Fibroblast of lung (primary cell): ENCODE measurements around the gene EFR3B. TPM values are rescaled to one million over a fixed set of nuclear protein-coding genes. Genes with fewer than 3 reads are reported as not detected.

ENCODE experiments used
- DNase-seq, 2 donors: peaks; one replicate each; pipeline versions ENCODE4 v3.0.0 to v3.0.0-alpha.2; 2010; ENCODE audit warnings: low read depth in 2 of 2
- H2AFZ ChIP-seq: 2 replicates; pipeline ENCODE4 v1.5.1; 2012; ENCODE audit warnings: low read length, control low read depth, inconsistent platforms
- H3K27ac ChIP-seq: 2 replicates; pipeline ENCODE4 v1.5.1; 2011; ENCODE audit warnings: low read length, control low read depth; ENCODE audit not compliant: insufficient read depth
- H3K27me3 ChIP-seq: 2 replicates; pipeline ENCODE4 v1.5.1; 2011; ENCODE audit warnings: mild to moderate bottlenecking, low read length; ENCODE audit not compliant: control insufficient read depth, insufficient read depth
- H3K36me3 ChIP-seq: 2 replicates; pipeline ENCODE4 v1.5.1; 2011; ENCODE audit warnings: low read length; ENCODE audit not compliant: control insufficient read depth, insufficient read depth
- H3K4me1 ChIP-seq: 2 replicates; pipeline ENCODE4 v1.5.1; 2011; ENCODE audit warnings: low read length; ENCODE audit not compliant: control insufficient read depth, insufficient read depth; ENCODE audit errors: extremely low read depth
- H3K4me2 ChIP-seq: 2 replicates; pipeline ENCODE4 v1.5.1; 2011; ENCODE audit warnings: low read length, control low read depth; ENCODE audit not compliant: insufficient read depth; ENCODE audit errors: extremely low read depth
- H3K4me3 ChIP-seq, 4 experiments: fragments of 200-600 bp in 1 of 4; sonication (generic) in 1 of 4; replicated peaks in 1 of 4; 2 replicates each; pipeline ENCODE4 v1.5.1; 2011 to 2016; ENCODE audit warnings: low read length in 4 of 4, low read depth in 3 of 4, mild to moderate bottlenecking in 3 of 4, control low read depth in 2 of 4, inconsistent platforms in 1 of 4, mixed read lengths in 1 of 4; ENCODE audit not compliant: insufficient read depth in 1 of 4; ENCODE audit errors: control extremely low read depth in 1 of 4
- H3K79me2 ChIP-seq: 2 replicates; pipeline ENCODE4 v1.5.1; 2012; ENCODE audit warnings: mild to moderate bottlenecking, low read length, inconsistent platforms; ENCODE audit not compliant: control insufficient read depth, insufficient read depth
- H3K9ac ChIP-seq: 2 replicates; pipeline ENCODE4 v1.5.1; 2011; ENCODE audit warnings: mild to moderate bottlenecking, low read length, control low read depth; ENCODE audit not compliant: insufficient read depth
- H3K9me3 ChIP-seq: 2 replicates; pipeline ENCODE4 v1.5.1; 2012; ENCODE audit warnings: low read depth, low read length; ENCODE audit not compliant: control insufficient read depth, insufficient read depth
- H4K20me1 ChIP-seq: 2 replicates; pipeline ENCODE4 v1.5.1; 2011; ENCODE audit warnings: low read length; ENCODE audit not compliant: control insufficient read depth, insufficient read depth; ENCODE audit errors: extremely low read depth
- CTCF ChIP-seq, 2 donors: IDR thresholded peaks in 1 of 2; conservative IDR thresholded peaks in 1 of 2; 1 replicate in 1 of 2; 2 replicates in 1 of 2; pipeline ENCODE4 v1.5.1; 2011 to 2012; ENCODE audit warnings: low read length in 2 of 2, control low read depth in 1 of 2, inconsistent platforms in 1 of 2, low read depth in 1 of 2, mild to moderate bottlenecking in 1 of 2
- EZH2 ChIP-seq: IDR thresholded peaks from 2 replicates; pipeline ENCODE4 v1.5.1; 2012; ENCODE audit warnings: low read length, control low read depth, mild to moderate bottlenecking; ENCODE audit errors: missing control alignments
- polyA plus RNA-seq, 2 donors: library from polyadenylated mRNA; depleted of rRNA in 1 of 2; stranded (reverse) in 1 of 2; unstranded in 1 of 2; fragments of >200 nt; gene quantifications; 2 replicates each; pipeline ENCODE4 v1.2.1, GENCODE V29; 2011 to 2012; ENCODE audit warnings: missing spikeins in 1 of 2
- total RNA-seq: library from RNA; depleted of rRNA; stranded (reverse); fragments of >200 nt; gene quantifications from 2 replicates; pipeline ENCODE4 v1.2.1, GENCODE V29; 2014

EFR3B gene
- total and polyA plus RNA-seq, 2 donors (not counting 1 experiment from before 2014, with no cell fraction given), result 0.03 to 0.50 TPM

GRCh38 chr2:25030702-25031101 lies 11.2 kb upstream of the EFR3B start:
- Histone ChIP-seq H3K27me3 (no peaks in the 10 kb centered on the region), H3K27ac (no peak overlapping the region), H3K9ac (no peak overlapping the region), H3K4me2 (no peak overlapping the region), H3K36me3 (no peaks in the 10 kb centered on the region), H2AFZ (no peak overlapping the region), H3K79me2 (no peaks in the 10 kb centered on the region), H3K4me1 (no peaks in the 10 kb centered on the region), H4K20me1 (no peaks in the 10 kb centered on the region), H3K9me3 (no peaks in the 10 kb centered on the region), H3K4me3 (no peak overlapping the region)
- no peak for TF ChIP-seq CTCF (conservative IDR thresholded peaks at IDR 0.05 in 1 of 2, IDR thresholded peaks at IDR 0.05 in 1 of 2; ENCODE audit: low read depth in 1 of 2, low read length in 2 of 2)
- TF ChIP-seq EZH2, result no peak
- DNase-seq, result no peak

- Histone ChIP-seq H3K27ac (no peak overlapping the region), H3K79me2 (no peaks in the 10 kb centered on the region), H3K4me2 (no peak overlapping the region), H3K36me3 (no peaks in the 10 kb centered on the region), H3K9me3 (no peaks in the 10 kb centered on the region), H3K27me3 (no peaks in the 10 kb centered on the region), H3K4me1 (no peaks in the 10 kb centered on the region), H3K4me3 (no peak overlapping the region), H3K9ac (no peak overlapping the region), H4K20me1 (no peaks in the 10 kb centered on the region), H2AFZ (no peak overlapping the region)
- no peak for DNase-seq
- no peak for TF ChIP-seq EZH2
Measured at GRCh38 chr2:25032094-25032493, 9.8 kb upstream of the EFR3B start.

GRCh38 chr2:25032901-25033300 lies 9.0 kb upstream of the EFR3B start:
- Histone ChIP-seq H3K36me3 (no peaks in the 10 kb centered on the region), H3K4me2 (no peak overlapping the region), H3K4me1 (no peaks in the 10 kb centered on the region), H3K79me2 (no peaks in the 10 kb centered on the region), H3K27me3 (no peaks in the 10 kb centered on the region), H3K9me3 (no peaks in the 10 kb centered on the region), H2AFZ (no peak overlapping the region), H3K4me3 (no peak overlapping the region), H3K9ac (no peak overlapping the region), H4K20me1 (no peaks in the 10 kb centered on the region), H3K27ac (no peak overlapping the region)
- TF ChIP-seq EZH2 (no peak), CTCF (conservative IDR thresholded peaks at IDR 0.05 in 1 of 2, IDR thresholded peaks at IDR 0.05 in 1 of 2; ENCODE audit: low read depth in 1 of 2, low read length in 2 of 2) (no peak)
- no peak for DNase-seq
